ENCODE results near the gene POU3F1. TPM values are rescaled to one million over a fixed set of nuclear protein-coding genes. Genes with fewer than 3 reads are reported as not detected.
A peak's percentile ranks its signal among the peaks of the same experiment; 100 is the strongest.

POU3F1 gene
- total RNA-seq = not detected

- Histone ChIP-seq H3K4me3 (peak within 1 kb of the TSS; percentile 55 to 62), H3K27ac (peak within 1 kb of the TSS; percentile 36), H3K36me3 (no peaks in the 10 kb centered on the region), H3K4me1 (peaks cover 28% of the 10 kb centered on the region), H3K9me3 (no peaks in the 10 kb centered on the region), H3K27me3 (peaks cover 14% of the 10 kb centered on the region)
- no peak for DNase-seq (ENCODE audit: extremely low spot score in 2 of 2)
- no peak for TF ChIP-seq CTCF (IDR thresholded peaks at IDR 0.05)
- intact Hi-C loops (cut with DNase I) = no loop called here
Observed at GRCh38 chr1:38046333-38046883, at the start of gene POU3F1. Gene POU3F1, minus strand, starts transcription at chr1:38046793. Its CDS starts 50 bp downstream, at chr1:38046743.

GRCh38 chr1:38095454-38095931 is 48.9 kb upstream of the POU3F1 start:
- TF ChIP-seq CTCF (IDR thresholded peaks at IDR 0.05) (no peak), POLR2A (IDR thresholded peaks at IDR 0.05) (no peak), POLR2AphosphoS5 (IDR thresholded peaks at IDR 0.05; ENCODE audit: insufficient read depth in 1 of 2, low read depth in 1 of 2) (no peak)
- no peak for DNase-seq (ENCODE audit: extremely low spot score in 2 of 2)
- Histone ChIP-seq H3K4me1 (no peaks in the 10 kb centered on the region), H3K36me3 (no peaks in the 10 kb centered on the region), H3K27ac (no peak overlapping the region), H3K4me3 (no peak overlapping the region), H3K9me3 (no peaks in the 10 kb centered on the region), H3K27me3 (no peaks in the 10 kb centered on the region)
- intact Hi-C loops (cut with DNase I) = no loop called here

- no peak for DNase-seq (ENCODE audit: extremely low spot score in 2 of 2)
- Histone ChIP-seq H3K9me3 (no peaks in the 10 kb centered on the region), H3K36me3 (no peaks in the 10 kb centered on the region), H3K4me1 (no peaks in the 10 kb centered on the region), H3K27ac (no peak overlapping the region), H3K4me3 (no peak overlapping the region), H3K27me3 (no peaks in the 10 kb centered on the region)
- TF ChIP-seq POLR2AphosphoS5 (IDR thresholded peaks at IDR 0.05; ENCODE audit: insufficient read depth in 1 of 2, low read depth in 1 of 2) (no peak), CTCF (IDR thresholded peaks at IDR 0.05) (no peak), POLR2A (IDR thresholded peaks at IDR 0.05) (no peak)
- intact Hi-C loops (cut with DNase I) = no loop called here
Observed at GRCh38 chr1:38094711-38095290, 48.2 kb upstream of the POU3F1 start.

- H3K36me3 ChIP-seq = no peaks in the 10 kb centered on the region
- no peaks in the 10 kb centered on the region for H3K27me3 ChIP-seq
- DNase-seq (ENCODE audit: extremely low spot score in 2 of 2) = no peak
- intact Hi-C loops (cut with DNase I) = no loop called here
- no peaks in the 10 kb centered on the region for H3K4me1 ChIP-seq
- H3K4me3 ChIP-seq = no peak overlapping the region
- no peak overlapping the region for H3K27ac ChIP-seq
- no peaks in the 10 kb centered on the region for H3K9me3 ChIP-seq
- TF ChIP-seq POLR2A (IDR thresholded peaks at IDR 0.05) (no peak), CTCF (IDR thresholded peaks at IDR 0.05) (no peak), POLR2AphosphoS5 (IDR thresholded peaks at IDR 0.05; ENCODE audit: insufficient read depth in 1 of 2, low read depth in 1 of 2) (no peak)
Observed at GRCh38 chr1:38093569-38094520, 47.3 kb upstream of the POU3F1 start.

All from vagina (tissue), 2 donors.